ENCODE results near the gene ABCC11.

The ABCC11 gene

GRCh38 chr16:48164907-48165715 is 82.2 kb downstream of the ABCC11 start:
- no peak overlapping the region for H3K4me3 ChIP-seq (ENCODE audit: low read depth, low read length)

- no peak overlapping the region for H3K4me3 ChIP-seq (ENCODE audit: low read depth, low read length)
Observed at GRCh38 chr16:48162839-48163410, 84.4 kb downstream of the ABCC11 start.

GRCh38 chr16:48161906-48162305 is 85.4 kb downstream of the ABCC11 start:
- H3K4me3 ChIP-seq (ENCODE audit: low read depth, low read length), result no peak overlapping the region

- H3K4me3 ChIP-seq (ENCODE audit: low read depth, low read length), result no peak overlapping the region
Observed at GRCh38 chr16:48160575-48160974, 86.8 kb downstream of the ABCC11 start.

- H3K4me3 ChIP-seq (ENCODE audit: low read depth, low read length), result no peak overlapping the region
Observed at GRCh38 chr16:48158296-48158695, 89.0 kb downstream of the ABCC11 start.

- no peak overlapping the region for H3K4me3 ChIP-seq (ENCODE audit: low read depth, low read length)
Observed at GRCh38 chr16:48157794-48158193, 89.5 kb downstream of the ABCC11 start.

- no peak overlapping the region for H3K4me3 ChIP-seq (ENCODE audit: low read depth, low read length)
Observed at GRCh38 chr16:48157302-48157701, 90.0 kb downstream of the ABCC11 start.

GRCh38 chr16:48156790-48157209 is 90.5 kb downstream of the ABCC11 start:
- no peak overlapping the region for H3K4me3 ChIP-seq (ENCODE audit: low read depth, low read length)

- H3K4me3 ChIP-seq (ENCODE audit: low read depth, low read length), result no peak within 1 kb of the TSS
Observed at GRCh38 chr16:48155926-48156789, 91.2 kb downstream of the ABCC11 start, which contains the start of gene ABCC12. Gene ABCC12 (minus strand): TSS chr16:48155993. CDS start chr16:48146424, 9,569 bp downstream.

- no peak overlapping the region for H3K4me3 ChIP-seq (ENCODE audit: low read depth, low read length)
Observed at GRCh38 chr16:48153774-48154173, 93.6 kb downstream of the ABCC11 start.

- H3K4me3 ChIP-seq (ENCODE audit: low read depth, low read length), result no peak overlapping the region
Observed at GRCh38 chr16:48152226-48152625, 95.1 kb downstream of the ABCC11 start.

GRCh38 chr16:48150707-48151106 is 96.6 kb downstream of the ABCC11 start:
- no peak overlapping the region for H3K4me3 ChIP-seq (ENCODE audit: low read depth, low read length)

- H3K4me3 ChIP-seq (ENCODE audit: low read depth, low read length), result no peak overlapping the region
Observed at GRCh38 chr16:48146710-48147109, 100.6 kb downstream of the ABCC11 start.

- no peak overlapping the region for H3K4me3 ChIP-seq (ENCODE audit: low read depth, low read length)
Observed at GRCh38 chr16:48146131-48146530, 101.2 kb downstream of the ABCC11 start.

GRCh38 chr16:48143812-48144368 is 103.4 kb downstream of the ABCC11 start:
- H3K4me3 ChIP-seq (ENCODE audit: low read depth, low read length), result no peak overlapping the region

- H3K4me3 ChIP-seq (ENCODE audit: low read depth, low read length), result no peak overlapping the region
Observed at GRCh38 chr16:48140821-48141220, 106.5 kb downstream of the ABCC11 start.

- no peak overlapping the region for H3K4me3 ChIP-seq (ENCODE audit: low read depth, low read length)
Observed at GRCh38 chr16:48139517-48139916, 107.8 kb downstream of the ABCC11 start.

- no peak overlapping the region for H3K4me3 ChIP-seq (ENCODE audit: low read depth, low read length)
Observed at GRCh38 chr16:48138543-48138942, 108.8 kb downstream of the ABCC11 start.

- no peak overlapping the region for H3K4me3 ChIP-seq (ENCODE audit: low read depth, low read length)
Observed at GRCh38 chr16:48137822-48138221, 109.5 kb downstream of the ABCC11 start.

- no peak overlapping the region for H3K4me3 ChIP-seq (ENCODE audit: low read depth, low read length)
Observed at GRCh38 chr16:48136547-48137360, 110.6 kb downstream of the ABCC11 start.

Data from iPS-11a (cell line).